ENCODE data around the gene ABAT.
"Not testable (repeated sequence)": the region's sequence is repeated elsewhere in the genome, so short reads cannot be mapped to it uniquely, and the experiment has no call there.

ABAT gene

DNA sequence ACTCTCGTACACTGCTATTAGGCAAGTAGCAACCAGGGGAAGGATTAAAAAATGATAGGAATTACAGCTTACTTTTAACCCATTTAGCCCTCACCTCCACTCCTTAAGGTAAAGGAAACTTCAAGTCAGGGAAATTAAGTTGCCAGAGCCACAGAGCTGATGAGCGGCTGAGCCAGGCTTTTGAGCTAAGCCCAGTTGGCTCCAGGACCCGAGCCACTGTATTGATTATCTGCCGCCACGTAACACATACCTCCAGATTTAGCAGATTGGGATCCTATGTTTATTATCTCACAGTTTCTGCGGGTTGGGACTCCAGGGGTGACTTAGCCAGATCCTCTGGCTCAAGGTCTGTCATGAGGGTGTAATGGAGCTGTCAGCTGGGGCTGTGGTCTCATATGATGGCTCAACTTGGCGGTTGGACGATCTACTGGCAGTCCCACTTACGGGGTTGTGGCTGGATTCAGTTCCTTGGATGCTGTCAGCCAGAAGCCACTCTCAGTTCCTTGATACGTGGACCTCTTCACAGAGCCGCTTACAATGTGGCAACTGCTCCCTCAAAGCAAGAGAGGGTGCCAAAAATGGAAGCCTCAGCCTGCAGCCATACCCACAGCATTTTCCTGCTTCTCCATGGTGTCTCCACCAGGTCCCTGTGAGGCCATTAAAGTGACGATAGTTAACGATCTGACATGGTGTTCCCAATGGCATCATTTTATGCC lies 65.7 kb downstream of the ABAT start:
- DNase-seq (ENCODE audit: low spot score) (no peak), FAIRE-seq (no peak)

GRCh38 chr16:8740775-8741355 lies 66.4 kb downstream of the ABAT start:
- FAIRE-seq (no peak), DNase-seq (ENCODE audit: low spot score) (no peak)

GRCh38 chr16:8741636-8742035 lies 67.2 kb downstream of the ABAT start:
- FAIRE-seq (no peak), DNase-seq (ENCODE audit: low spot score) (no peak)

GRCh38 chr16:8742068-8742467 lies 67.7 kb downstream of the ABAT start:
- FAIRE-seq = no peak
- DNase-seq (ENCODE audit: low spot score) = no peak

DNA sequence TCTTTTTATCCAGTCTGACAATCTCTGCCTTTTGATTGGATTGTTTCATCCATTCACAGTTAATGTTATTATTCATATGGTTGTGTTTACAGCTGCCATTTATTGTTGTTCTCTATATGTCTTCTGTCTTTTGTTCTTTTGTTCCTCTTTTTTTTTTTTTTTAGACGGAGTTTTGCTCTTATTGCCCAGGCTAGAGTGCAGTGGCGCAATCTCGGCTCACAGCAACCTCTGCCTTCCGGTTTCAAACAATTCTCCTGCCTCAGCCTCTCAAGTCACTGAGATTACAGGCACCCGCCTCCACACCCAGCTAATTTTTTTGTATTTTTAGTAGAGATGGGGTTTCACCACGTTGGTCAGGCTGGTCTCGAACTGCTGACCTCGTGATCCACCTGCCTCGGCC lies 74.5 kb downstream of the ABAT start:
- not testable (repeated sequence) for FAIRE-seq; DNase-seq (ENCODE audit: low spot score)

DNA sequence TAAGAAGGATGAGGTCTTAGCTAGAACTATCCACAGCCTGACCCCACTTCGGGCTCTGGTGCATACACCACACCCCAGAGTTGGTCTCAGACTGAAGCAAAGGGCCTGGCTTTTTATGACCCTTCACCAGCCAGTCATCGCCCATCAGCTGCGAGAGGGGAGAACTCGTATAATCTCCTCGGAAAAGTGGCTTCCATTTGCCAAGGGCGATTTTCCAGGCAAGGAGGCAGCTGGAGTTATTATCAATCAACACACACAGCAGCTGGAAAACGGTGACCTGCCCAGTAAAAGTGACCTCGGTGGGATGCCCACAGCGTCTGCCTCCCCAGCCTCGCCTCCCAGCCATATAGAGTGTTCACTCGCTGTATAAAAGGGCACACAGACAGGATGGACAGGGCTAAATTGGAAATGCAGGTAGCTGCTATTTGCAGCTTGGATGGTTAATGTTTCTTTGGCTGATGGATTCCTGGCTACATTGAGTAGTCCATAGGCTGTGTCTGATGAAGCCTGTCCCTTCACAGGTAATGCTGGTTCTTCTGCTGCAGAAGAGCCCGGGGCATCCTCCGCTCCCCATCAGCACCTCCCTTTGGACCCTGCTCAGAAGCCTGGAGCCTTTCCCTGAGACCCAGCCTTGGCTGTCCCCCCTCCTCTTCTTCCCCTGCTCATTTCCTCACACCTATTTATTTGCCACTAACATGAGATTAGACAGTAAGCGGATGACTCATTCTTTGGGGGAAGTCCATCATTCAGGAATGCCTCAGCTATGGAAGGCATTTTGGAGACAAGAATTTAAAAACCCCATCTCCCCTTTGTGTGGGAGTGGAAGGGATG lies 77.3 kb downstream of the ABAT start:
- DNase-seq (ENCODE audit: low spot score) (peak; percentile 82), FAIRE-seq (peak; percentile 67)

GRCh38 chr16:8752706-8753105 lies 78.3 kb downstream of the ABAT start:
- no peak for FAIRE-seq
- DNase-seq (ENCODE audit: low spot score) = no peak

DNA sequence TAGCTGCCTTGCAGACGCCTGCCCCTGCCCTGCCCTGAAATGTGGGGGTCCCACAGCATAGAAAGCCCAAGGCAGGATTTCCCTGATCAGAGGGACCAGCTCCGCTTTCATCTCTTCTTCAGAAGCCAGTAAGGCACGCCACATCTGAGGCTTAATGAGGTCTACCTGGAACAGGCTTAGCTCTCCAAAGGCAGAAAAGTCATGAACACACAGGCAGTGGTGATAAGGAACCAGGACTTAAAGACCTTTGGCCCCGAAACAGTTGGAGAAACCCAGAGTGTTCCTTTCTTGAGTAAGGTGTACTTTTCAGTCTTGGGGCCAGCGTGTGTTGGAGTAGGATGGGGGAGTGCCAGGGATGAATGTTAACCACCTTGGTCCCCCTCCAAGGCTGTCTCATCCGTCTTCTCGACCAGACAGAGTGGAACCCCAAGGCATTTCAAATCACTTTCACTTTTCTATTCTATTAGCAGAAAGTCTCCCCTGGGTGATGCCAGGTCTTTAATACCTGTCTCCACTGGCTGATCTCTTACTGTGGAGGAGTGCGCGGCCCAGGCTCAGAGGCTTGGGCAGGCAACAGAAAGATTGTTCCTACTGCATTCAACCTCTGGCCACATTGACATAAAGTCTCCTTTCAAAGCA lies 79.1 kb downstream of the ABAT start:
- DNase-seq (ENCODE audit: low spot score) (no peak), FAIRE-seq (no peak)

- FAIRE-seq (peak; percentile 32), DNase-seq (ENCODE audit: low spot score) (no peak)
These were observed 82.3 kb downstream of the ABAT start for GRCh38 chr16:8756755-8757154.

DNA sequence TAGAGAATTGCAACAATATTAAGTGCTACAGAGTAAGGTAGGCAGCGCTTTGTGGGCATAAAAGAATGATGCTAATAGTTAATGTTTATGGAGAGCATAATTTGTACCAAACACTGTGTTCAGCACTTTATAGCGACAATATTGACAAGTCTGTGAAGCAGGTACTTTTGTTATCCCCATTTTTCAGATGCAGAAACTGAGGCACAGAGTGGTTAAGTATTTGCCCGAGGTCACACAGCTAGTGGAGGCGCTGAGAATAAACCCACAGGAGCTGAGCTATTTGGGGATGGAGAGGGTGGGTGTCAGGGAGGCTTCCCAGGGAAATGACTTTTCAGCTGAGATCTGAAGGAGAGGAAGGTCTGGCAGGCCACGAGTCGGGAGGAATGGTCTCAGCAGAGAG lies 83.6 kb downstream of the ABAT start:
- no peak for DNase-seq (ENCODE audit: low spot score)
- FAIRE-seq = no peak

DNA sequence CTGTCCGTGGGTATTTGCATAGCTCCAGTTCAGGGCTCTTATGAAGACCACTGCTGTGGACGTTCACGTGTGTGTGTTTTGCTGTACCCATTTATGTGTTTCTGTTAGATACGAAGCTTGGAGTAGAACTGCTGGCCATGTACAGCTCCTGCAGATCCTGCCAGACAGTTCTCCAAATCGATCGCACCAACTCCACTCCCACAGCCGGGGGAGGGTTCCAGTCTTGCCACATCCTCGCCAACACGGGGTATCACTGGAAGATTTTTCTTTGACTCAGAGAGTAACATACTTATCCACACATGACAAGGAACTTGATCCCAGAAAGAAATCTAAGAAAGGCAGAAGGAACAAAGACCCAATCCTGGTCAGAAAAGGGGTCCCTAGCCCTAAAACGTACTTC lies 85.6 kb downstream of the ABAT start:
- DNase-seq (ENCODE audit: low spot score) (no peak), FAIRE-seq (no peak)

DNA sequence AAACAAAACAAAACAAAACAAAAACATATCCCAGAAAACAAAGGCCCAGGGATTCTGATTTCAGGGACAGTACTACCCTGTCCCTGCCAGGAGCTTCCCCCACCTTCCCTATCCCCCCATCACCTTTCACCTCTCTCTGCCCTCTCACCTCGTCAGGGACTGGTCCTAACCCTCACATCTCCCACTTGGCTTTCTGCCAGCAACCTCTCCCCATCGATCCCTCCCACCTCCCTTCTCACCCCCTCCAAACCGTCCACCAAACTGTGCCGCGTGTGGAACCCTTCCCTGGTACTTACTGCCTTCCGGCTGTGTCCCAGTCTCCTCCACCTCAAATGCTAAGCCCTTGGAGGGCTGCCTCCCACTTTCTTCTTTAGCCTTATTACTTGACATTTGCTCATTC lies 86.7 kb downstream of the ABAT start:
- FAIRE-seq (no peak), DNase-seq (ENCODE audit: low spot score) (no peak)

DNA sequence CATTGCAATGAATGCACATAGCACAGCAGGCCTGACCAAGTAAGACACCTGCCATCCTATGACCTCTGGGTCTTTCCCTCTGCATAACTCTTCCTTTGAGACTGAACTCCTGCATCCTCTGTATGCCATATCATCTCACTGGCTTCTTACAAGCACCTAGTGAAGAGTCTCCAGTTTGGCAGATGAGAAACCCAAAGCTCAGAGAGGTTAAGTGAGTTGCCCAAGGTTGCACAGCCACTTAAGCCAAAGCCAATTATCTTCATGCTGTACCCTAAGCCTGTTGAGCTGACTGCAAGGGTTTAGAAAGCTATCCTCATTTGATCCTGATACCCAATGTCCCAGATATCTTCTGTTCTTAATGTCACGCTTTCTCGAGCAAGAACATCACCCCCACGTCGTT lies 87.8 kb downstream of the ABAT start:
- DNase-seq (ENCODE audit: low spot score) (no peak), FAIRE-seq (peak; percentile 55)

DNA sequence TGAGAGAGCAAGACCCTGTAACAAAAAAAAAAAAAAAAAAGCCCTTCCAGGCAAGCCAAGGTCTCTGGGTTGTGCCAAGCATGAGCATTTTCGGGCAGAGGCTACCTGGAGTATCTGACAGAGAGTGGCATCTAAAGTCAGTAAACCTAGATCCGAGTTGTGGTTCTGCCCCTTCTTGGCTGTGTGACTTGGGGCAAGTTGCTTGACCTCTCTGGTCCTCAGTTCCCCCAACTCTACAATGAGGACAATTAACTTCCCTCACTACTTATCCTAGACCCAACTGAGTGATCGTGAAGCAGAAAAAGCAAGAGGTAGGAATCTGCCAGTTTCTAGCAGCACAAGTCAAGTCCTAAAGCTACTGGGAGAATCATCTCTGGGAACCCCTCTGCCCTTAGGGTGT lies 88.7 kb downstream of the ABAT start:
- DNase-seq (ENCODE audit: low spot score) = no peak
- FAIRE-seq = no peak

- FAIRE-seq (no peak), DNase-seq (ENCODE audit: low spot score) (no peak)
These were observed 89.5 kb downstream of the ABAT start for GRCh38 chr16:8763899-8764298.

DNA sequence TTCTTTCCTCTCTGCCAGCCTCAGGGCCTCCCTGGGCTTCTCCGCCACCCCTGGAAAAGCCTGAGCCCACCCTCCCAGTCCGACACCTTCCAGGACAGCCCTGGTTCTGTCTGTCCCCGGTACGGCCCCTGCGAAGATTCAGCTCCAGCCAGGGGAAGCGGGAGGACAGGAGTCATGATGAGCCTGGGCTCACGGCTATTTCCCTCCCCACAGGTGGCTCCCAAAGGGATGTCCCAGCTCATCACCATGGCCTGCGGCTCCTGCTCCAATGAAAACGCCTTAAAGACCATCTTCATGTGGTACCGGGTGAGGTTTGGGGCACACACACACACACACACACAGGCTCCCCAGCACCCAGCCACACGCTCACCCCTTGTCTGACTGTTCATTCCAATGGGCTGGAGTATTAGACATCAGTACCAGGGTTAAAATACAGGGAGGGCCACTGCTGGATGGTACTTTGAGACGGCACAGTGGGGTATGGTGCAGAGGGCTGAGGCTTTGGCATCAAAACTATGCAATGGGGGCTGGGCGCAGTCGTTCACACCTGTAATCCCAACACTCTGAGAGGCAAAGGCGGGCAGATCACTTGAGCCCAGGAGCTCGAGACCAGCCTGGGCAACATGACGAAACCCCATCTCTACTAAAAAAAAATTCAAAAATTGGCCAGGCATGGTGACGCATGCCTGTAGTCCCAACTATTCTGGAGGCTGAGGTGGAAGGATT lies 90.3 kb downstream of the ABAT start:
- FAIRE-seq (no peak), DNase-seq (ENCODE audit: low spot score) (no peak)

GRCh38 chr16:8767176-8767575 lies 92.8 kb downstream of the ABAT start:
- no peak for DNase-seq (ENCODE audit: low spot score)
- FAIRE-seq = no peak

DNA sequence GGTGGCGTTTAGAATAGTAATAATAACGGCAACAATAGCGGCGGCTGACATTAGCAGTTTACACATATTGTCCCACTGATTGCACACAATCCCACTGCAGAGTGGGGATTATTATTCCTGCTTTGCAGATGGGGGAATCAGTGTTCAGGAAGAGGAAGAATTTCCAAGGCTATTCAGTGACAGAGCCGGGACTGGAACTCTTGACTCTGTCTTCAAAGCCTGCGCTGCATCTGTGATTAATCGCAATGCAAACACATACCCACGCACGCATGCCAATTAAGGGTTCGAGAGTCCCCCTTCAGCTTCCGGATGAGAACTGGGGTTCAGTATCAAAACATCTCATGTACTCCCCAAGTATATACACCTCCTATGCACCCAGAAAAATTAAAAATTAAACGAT lies 93.9 kb downstream of the ABAT start:
- no peak for FAIRE-seq
- DNase-seq (ENCODE audit: low spot score) = no peak

- DNase-seq (ENCODE audit: low spot score) (no peak), FAIRE-seq (no peak)
These were observed 94.3 kb downstream of the ABAT start for GRCh38 chr16:8768692-8769091.

DNA sequence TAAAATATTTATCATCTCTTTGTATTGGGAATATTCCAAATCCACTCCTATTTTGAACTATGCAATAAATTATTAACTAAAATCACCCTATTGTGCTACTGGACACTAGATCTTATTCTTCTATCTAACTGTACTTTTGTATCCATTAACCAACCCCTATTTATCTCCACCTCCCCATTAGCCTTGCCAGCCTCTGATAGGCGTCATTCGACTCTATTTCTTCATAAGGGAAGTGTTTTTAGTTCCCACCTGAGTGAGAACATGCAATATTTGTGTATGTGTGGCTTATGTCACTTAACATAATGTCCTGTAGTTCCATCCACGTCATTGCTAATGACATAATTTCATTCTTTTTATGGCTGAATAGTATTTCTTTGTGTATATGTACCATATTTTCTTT lies 99.1 kb downstream of the ABAT start:
- FAIRE-seq (no peak), DNase-seq (ENCODE audit: low spot score) (no peak)

DNA sequence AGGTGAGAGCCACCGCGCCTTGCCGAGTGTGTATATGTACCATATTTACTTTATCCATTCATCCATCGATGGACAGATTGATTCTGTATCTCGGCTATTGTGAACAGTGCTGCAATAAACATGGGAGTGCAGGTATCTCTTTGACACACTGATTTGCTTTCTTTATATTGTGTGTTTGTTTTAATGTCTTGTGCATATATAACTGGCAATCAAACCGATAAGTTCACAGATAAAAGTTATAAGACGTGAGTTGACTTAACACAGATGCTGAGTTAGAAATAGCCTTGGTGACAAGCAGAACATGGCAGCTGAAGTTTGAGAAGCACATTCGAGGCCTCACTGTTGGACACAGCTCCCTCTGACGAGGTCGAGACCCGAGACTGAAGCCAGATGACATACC lies 99.8 kb downstream of the ABAT start:
- FAIRE-seq = no peak
- DNase-seq (ENCODE audit: low spot score) = no peak

Measured in urothelium cell line (cell line).